HT-29 (cell line): Measurements from ENCODE around the gene CNPY4. TPM values are rescaled to one million over a fixed set of nuclear protein-coding genes. Genes with fewer than 3 reads are reported as not detected.
"Not testable (repeated sequence)": the region's sequence is repeated elsewhere in the genome, so short reads cannot be mapped to it uniquely, and the experiment has no call there.

Experiments
- DNase-seq: peaks from one replicate; pipeline ENCODE4 v3.0.0-alpha.2; 2015; ENCODE audit warnings: low spot score
- total RNA-seq: library from RNA; depleted of rRNA; stranded (reverse); fragments of >200 nt; shearing (Covaris generic); gene quantifications from 2 replicates; pipeline ENCODE4 v1.2.3, GENCODE V29; 2014

The CNPY4 gene
- total RNA-seq, 1 experiment from 2014 or later, result 2.7 TPM

DNA sequence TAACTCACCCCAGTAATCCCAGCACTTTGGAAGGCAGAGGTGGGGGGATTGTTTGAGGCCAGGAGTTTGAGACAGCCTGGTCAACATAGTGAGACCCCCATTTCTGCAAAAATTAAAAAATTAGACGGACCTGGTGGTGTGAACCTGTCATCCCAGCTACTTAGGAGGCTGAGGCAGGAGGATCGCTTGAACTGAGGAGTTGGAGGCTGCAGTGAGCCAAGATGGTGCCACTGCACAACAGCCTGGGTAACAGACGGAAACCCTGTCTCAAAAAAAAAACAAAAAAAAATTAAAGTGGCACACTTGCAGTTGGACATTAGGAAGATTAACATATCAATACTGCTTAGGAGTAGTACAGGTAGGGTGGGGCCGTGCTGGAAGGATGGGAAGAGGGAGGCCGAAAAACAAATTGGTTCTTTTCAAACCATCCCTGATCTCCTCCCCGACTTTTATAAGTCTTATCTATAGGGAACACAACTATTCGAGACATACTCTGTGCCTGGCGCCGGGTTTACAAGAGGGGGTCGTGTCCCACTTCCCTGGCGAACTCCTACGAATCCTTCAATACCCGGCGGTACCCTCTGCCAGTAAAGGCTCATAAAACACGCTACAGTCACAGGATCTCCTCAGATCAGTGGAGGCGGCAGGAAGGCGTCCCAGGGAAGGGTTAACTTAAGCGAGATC, 904 bp upstream of the CNPY4 start:
- DNase-seq, result no peak

DNA sequence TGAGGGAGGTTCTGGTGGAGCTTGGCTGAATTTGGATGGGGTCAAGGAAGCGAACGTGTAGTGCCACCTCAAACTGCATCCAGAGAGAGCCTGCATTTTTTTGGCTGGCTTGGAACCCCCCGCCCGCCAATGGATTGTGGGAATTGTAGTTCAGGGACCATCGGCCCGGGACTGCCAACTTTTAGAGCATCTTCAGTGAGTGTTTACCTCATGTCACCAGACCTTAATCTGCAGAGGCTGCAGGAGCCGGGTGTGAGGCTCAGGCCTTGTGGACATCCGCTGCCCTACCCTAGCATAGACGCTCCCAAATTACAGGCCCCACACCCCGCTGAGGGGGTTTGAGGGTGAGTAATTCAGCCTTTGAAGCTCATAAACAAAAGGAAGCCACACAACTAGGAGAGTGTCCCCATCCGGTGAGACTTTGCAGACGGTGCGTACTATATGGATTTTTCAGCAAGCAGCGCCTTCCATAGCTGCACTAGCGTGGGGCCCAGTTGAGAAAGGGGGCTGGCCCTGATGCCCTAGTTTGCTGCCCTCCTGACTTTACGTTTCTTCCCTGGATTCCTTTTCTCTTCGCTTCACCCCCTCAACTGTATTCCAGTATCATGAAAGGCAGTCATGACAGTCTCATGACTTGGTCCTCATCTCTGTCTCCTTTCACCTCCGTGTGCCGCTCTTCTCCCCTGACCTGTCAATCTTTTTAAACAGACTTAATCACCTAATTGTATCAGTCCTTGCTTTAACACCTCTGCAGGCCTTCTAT, 717 bp downstream of the CNPY4 start:
- DNase-seq, result peak; percentile 49

DNA sequence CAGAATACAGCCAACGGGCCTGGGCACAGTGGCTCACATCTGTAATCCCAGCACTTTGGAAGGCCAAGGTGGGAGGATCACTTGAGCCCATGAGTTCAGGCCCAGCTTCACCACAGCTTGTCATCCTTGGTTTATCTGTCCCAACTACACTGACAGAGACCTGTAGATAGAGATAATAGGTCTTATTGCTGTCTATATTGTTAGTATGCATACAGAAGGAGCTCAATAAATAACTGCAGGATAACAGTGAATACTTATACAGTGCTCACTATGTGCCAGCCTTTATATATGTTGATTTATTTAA, 1.3 kb downstream of the CNPY4 start:
- DNase-seq, result no peak

DNA sequence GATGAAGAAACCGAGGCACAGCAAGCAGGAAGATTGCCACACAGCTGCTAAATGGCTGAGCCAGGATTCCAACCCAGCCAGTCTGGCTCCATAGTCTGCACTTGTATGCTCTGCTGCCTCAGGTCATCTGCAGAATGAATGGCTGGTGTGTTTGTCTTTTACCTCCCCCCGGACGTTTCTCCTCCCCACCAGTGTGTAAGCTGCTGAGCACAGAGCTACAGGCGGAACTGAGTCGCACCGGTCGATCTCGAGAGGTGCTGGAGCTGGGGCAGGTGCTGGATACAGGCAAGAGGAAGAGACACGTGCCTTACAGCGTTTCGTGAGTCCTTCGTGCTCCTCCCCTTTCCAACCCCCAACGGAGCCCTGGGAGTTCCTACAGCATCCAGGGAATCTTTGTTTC, 2.6 kb downstream of the CNPY4 start:
- no peak for DNase-seq

DNA sequence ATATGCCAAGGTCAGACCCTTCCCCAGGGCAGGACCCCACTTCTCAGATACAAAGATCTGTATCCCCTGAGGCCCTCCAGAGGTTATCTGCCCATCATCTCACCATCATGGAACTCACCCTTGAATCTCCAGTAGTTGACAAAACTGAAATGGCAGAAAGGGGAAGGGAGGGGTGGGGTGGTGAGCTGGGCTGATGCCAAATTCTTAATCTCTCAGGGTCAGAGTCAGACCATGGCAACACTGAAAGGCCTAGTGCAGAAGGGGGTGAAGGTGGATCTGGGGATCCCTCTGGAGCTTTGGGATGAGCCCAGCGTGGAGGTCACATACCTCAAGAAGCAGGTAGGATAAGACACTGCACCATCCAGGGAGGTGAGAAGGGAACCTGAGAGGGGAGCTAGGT, 3.1 kb downstream of the CNPY4 start:
- no peak for DNase-seq

DNA sequence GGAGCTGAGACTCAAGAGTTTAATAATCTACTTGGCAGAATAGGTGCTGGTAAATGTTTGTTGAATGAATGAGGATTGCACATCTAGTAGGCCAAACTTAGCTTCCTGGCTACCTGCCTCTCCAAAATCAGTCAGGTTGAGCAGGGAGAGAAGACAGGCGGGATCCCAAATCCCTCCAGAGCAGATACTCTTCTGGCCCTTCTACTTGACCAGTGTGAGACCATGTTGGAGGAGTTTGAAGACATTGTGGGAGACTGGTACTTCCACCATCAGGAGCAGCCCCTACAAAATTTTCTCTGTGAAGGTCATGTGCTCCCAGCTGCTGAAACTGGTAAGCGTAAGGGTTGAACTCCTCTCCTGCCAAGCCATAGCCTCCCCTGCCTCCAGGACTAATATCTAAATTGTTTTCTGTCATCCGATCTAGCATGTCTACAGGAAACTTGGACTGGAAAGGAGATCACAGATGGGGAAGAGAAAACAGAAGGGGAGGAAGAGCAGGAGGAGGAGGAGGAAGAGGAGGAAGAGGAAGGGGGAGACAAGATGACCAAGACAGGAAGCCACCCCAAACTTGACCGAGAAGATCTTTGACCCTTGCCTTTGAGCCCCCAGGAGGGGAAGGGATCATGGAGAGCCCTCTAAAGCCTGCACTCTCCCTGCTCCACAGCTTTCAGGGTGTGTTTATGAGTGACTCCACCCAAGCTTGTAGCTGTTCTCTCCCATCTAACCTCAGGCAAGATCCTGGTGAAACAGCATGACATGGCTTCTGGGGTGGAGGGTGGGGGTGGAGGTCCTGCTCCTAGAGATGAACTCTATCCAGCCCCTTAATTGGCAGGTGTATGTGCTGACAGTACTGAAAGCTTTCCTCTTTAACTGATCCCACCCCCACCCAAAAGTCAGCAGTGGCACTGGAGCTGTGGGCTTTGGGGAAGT, 5.1 kb downstream of the CNPY4 start:
- peak; percentile 26 for DNase-seq

DNA sequence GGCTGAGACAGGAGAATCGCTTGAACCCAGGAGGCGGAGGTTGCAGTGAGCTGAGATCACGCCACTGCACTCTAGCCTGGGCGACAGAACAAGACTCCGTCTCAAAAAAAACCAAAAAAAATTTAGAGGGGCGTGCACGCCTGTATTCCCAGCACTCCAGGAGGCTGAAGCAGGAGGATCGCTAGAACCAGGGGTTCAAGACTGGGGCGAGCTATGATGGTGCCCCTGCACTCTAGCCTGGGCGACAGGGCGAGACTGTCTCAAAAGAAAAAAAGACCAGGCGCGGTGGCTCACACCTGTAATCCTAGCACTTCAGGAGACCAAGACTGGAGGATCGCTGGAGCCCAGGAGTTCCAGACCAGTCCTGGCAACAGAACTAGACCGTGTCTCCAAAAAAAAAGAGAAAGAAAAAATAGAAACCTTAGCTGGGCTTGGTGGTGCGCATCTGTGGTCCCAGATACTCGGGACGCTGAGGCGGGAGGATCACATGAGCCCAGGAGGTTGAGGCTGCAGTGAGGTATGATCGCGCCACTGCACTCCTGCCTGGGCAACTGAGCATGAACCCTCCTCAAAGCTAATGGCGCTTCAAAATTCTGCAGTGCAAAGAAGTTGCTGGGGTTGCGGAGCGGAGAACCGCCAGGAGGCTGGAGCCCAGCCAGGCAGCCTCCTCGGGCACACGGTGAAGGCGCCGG, 7.0 kb downstream of the CNPY4 start:
- DNase-seq, result no peak

DNA sequence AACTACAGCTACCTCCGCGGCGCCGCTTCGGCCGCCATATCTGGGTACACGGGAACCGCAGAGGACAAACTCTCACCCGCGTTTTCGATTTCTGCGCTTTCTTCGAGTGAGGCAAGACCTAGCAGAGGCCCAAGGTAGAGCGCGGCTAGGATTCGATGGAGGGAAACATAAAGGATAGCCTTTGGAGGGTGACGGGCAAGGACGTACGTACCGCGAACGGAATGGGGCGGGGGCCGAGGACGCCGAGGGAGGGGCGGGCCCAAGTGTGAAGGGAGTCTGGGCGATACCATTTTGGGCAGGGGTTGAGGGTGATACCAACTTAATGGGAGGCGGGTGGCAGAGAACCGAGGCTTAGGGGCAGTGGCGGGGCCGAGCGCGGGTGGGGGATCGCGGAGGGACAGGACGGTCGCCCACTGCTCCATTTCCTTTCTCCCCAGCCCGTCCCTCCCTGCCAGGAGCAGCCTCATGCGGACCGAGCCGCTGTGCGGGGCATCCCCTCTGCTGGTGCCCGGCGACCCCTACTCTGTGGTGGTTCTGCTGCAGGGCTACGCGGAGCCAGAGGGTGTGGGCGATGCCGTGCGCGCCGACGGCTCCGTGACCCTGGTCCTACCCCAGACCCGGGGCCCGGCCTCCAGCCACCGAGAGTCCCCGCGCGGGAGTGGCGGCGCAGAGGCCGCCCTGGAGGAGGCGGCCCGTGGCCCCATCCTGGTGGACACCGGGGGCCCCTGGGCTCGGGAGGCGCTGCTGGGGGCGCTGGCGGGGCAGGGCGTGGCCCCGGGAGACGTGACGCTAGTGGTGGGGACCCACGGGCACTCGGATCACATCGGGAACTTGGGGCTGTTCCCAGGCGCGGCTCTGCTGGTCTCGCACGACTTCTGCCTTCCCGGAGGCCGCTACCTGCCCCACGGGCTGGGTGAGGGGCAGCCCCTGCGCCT, 7.8 kb downstream of the CNPY4 start, which contains the start of gene MBLAC1:
Gene MBLAC1, plus strand, starts transcription at position 37 of the 935 bp plus-strand sequence. Its CDS starts 429 bp downstream, at position 466.
- DNase-seq, result peak; percentile 96

DNA sequence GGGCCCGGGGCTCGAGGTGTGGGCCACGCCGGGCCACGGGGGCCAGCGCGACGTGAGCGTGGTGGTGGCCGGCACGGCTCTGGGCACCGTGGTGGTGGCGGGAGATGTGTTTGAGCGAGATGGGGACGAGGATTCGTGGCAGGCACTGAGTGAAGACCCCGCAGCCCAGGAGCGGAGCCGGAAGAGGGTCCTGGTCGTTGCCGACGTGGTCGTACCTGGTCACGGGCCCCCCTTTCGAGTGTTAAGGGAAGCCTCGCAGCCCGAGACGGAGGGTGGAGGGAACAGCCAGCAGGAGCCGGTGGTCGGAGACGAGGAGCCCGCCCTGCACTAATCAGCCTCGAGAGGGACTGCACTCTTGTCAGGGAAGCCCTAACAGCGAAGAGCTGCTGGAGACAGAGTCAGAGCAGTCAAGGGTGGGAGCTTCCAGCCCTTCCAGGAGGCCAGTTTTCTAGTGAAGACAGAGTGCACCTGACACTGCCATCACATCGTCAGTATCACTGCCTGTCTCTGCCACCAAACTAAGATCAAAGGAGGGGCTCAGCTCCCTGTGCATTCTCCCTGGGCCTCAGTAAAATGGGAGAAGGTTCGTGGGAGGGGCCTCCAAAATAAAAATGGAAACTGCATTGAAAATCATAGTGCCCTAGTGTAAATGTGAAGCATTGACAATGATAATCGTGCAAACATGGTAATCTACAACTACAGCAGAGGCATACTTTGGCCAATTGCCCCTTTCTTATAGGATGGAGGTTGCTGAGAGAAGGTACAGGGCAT, 8.6 kb downstream of the CNPY4 start:
- DNase-seq, result peak; percentile 22

DNA sequence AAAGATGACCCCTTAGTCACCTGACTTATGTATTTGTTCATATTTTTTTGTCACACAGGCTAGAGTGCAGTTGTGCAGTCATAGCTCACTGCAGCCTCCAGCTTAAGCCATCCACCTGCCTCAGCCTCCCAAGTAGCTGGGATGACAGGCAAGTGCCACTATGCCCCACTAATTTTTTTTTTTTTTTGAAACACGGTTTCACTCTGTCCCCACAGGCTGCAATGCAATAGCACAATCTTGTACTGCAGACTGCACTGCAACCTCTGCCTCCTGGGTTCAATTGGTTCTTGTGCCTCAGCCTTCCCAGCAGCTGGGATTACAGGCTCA, 9.2 kb downstream of the CNPY4 start:
- DNase-seq, result no peak

DNA sequence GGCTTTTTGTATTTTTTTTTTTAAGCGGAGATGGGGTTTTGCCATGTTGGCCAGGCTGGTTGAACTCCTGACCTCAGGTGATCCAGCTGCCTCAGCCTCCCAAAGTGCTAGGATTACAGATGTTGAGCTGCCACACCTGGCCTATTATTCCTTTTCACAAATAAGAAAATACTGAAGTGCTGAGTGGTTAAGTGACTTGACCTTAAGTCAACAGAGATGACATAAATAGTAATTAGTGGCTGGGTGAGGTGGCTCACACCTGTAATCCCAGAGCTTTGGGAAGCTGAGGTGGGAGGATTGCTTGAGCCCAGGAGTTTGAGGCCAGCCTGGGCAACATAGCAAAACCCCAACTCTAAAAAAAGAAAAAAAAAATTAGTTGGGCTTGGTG, 10.8 kb downstream of the CNPY4 start:
- not testable (repeated sequence) for DNase-seq

DNA sequence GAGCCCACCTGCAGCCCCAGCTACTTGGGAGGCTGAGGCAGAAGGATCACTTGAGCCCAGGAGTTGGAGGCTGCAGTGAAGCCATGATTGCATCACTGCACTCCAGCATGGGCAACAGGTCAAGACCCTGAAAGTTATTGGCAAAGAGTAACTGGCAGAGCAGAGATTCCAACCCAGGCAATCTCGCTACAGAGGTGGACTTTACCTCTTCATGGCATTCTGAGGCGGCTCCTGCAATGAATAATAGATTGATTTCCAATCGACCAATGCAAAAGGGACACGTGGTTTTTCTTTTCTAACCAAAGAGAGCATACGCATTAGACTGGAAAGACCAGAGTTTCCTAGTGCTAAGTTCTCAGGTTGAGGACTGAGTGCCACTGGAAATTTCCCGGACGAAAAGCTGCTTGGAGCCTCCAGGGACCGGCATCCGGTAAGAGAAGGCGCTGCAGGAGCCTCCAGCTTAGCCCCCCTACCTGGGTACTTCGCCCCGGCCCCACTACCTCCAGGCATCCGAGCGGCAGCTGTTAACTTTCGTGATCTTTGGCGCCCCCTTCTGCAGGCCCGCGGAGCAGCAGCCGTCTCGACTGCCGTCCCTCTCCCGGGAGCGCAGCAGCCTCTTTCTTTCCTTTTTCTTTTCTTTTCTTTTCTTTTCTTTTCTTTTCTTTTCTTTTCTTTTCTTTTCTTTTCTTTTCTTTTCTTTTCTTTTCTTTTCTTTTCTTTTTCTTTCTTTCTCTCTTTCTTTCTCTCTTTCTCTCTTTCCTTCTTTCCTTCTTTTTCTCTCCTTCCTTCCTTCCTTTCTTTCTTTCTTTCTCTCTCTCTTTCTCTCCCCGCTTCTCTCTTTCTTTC, 11.4 kb downstream of the CNPY4 start:
- peak; percentile 81 for DNase-seq

DNA sequence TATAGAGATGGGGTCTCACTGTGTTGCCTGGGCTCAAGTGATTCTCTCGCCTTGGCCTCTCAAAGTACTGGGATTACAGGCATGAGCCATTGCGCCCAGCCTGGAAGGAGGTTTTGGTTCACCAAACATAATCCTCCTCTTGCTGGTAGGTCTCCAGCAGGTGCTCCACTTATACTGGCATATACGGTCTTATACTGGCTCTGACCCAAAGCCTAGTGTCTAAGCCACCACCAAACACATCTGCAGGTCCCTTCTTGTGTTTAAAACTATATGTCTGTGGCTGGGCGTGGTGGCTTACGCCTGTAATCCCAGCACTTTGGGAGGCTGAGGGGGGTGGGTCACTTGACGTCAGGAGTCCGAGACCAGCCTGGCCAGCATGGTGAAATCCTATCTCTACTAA, 12.7 kb downstream of the CNPY4 start:
- no peak for DNase-seq

DNA sequence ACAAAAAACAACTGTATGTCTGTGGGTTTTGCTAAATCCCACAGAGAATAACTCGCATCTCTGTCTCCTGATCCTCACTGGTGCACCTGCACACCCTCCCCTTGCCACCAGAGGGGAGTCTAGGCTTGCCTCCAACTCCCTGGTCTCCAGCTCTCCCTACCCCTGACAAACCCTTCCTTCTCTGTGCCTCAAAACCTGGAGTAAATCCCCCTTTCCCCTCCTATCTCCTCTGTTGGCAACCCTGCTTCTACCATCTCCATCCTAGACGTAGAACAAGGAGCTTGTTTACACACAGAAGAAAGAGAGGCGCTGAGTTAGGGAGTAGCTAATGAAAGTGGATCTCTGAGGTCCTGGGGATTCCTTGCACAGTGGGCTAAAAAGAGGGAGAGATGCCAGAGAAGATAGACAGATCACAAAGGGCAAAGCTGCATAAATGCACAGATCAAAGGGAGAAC, 13.3 kb downstream of the CNPY4 start:
- DNase-seq, result peak; percentile 85

DNA sequence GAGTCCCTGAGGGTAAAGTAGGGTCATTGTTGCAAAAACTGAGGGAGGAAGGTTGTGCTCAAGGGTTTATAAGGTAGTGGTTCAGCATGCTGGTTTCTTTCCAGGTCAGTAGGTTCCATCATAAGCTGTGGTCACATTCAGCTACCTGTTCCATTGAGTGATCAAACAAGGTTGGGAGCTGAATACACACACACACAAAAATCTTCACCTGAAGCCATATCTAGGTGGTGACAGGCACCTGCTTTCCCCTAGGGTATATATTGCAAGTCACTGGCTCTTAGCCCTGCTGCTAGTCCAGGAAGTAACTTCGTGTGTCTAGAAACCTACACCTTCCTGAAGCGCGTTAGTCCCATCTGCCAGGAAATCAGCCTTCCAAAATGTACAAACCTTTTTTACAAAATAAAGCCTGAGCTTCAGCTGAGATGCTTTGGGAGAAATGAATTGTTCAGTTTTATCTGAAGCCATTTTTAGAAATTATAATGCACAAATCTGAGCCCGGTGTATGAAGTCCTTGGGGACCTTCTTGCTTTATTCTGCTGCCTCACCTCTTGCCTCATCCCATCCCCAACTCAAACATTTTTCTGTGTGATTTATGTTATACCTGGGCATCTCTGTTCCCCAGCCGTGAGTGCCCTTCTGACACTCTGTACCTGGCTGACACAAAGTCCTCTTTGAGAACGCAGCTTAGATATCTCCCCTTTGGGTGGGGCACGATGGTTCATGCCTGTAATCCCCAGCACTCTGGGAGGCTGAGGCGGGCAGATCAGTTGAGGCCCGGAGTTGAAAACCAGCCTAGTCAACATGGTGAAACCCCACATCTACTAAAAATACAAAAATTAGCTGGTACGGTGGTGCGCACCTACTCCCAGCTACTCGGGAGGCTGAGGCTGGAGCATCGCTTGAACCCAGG, 18.7 kb downstream of the CNPY4 start:
- no peak for DNase-seq

DNA sequence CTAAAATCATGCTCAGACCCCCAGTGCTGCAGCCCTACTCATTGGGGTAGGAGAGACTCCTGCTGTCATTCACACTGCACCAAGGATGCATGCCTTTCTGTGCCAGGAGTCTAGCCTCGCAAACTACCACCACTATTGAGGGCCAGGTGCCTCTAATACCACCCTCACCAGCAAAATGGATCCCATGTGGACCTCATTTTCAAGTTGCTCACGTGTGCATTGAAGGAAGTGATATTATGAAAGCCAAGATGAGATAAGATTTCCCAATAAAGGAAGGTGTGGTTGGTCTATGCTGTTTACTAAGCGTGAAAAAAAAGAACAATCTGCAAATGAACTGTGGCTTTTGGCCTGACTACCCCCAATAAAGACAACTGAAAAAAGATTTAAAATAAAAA, 22.1 kb downstream of the CNPY4 start:
- DNase-seq, result no peak

DNA sequence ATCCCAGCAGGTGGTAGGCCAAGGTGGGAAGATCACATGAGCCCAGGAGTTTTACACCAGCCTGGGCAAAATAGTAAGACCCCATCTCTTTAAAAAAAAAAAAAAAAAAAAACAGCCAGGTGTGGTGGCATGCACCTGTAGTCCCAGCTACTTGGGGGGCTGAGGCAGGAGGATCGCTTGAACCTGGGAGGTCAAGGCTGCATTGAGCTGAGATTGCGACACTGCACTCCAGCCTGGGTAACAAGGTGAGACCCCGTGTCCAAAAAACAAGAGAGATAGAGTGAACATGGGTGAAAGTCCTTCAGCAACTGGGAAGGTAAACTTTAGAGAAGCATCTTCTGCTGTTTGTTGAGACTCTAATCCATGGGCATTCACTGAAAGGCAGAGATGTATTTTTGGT, 23.0 kb downstream of the CNPY4 start:
- DNase-seq, result no peak

DNA sequence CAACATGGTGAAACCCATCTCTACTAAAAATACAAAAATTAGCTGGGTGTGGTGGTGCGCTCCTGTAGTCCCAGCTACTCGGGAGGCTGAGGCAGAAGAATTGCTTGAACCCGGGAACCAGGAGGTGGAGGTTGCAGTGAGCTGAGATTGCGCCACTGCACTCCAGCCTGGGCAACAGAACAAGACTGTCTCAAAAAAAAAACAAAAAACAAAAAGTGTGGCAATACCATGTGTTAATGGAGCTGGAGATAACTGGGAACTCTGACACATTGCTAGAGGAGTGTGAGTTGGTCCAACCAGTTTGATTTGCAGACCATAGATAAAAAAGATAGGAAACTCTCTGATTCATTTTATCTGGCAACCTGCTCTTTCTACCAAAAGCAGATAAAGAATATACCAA, 26.9 kb downstream of the CNPY4 start:
- DNase-seq, result not testable (repeated sequence)
